ENCODE measurements around the gene SLC6A20.
"Not testable (repeated sequence)": the region's sequence is repeated elsewhere in the genome, so short reads cannot be mapped to it uniquely, and the experiment has no call there.

GRCh38 chr3:45757141-45757540 is 39.2 kb downstream of the SLC6A20 start:
- not testable (repeated sequence) for TF ChIP-seq POLR2AphosphoS5 (IDR thresholded peaks at IDR 0.05; ENCODE audit: low read depth, low read length); REST (IDR thresholded peaks at IDR 0.05; ENCODE audit: low read depth); CTCF (IDR thresholded peaks at IDR 0.05 in 2 of 3, conservative IDR thresholded peaks at IDR 0.05 in 1 of 3; ENCODE audit: borderline replicate concordance in 1 of 3, insufficient read depth in 1 of 3, low read depth in 2 of 3, low read length in 2 of 3); POLR2A (IDR thresholded peaks at IDR 0.05; ENCODE audit: borderline replicate concordance, extremely low read depth, insufficient read depth, insufficient read length); YY1 (IDR thresholded peaks at IDR 0.05; ENCODE audit: extremely low read depth, insufficient replicate concordance, low read depth, low read length); EGR1 (IDR thresholded peaks at IDR 0.05; ENCODE audit: low read depth); SIN3A (IDR thresholded peaks at IDR 0.05; ENCODE audit: low read depth); CEBPB (IDR thresholded peaks at IDR 0.05; ENCODE audit: low read depth); SRF (IDR thresholded peaks at IDR 0.05; ENCODE audit: low read depth); TCF7L2 (IDR thresholded peaks at IDR 0.05; ENCODE audit: borderline replicate concordance, extremely low read depth, insufficient read depth, insufficient read length); SP1 (IDR thresholded peaks at IDR 0.05; ENCODE audit: low read depth)
- TF ChIP-seq, protein P1, sequence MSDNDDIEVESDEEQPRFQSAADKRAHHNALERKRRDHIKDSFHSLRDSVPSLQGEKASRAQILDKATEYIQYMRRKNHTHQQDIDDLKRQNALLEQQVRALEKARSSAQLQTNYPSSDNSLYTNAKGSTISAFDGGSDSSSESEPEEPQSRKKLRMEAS (IDR thresholded peaks at IDR 0.05), result not testable (repeated sequence)
